ENCODE measurements around the gene DOCK6. TPM values are rescaled to one million over a fixed set of nuclear protein-coding genes. Genes with fewer than 3 reads are reported as not detected.
A peak's percentile ranks its signal among the peaks of the same experiment; 100 is the strongest.

Gene DOCK6
- total and polyA plus RNA-seq, 2 of the 13 experiments (the other 11 are each of a cell fraction or from before 2014, with no cell fraction given): 5.4 to 38.1 TPM

DNA sequence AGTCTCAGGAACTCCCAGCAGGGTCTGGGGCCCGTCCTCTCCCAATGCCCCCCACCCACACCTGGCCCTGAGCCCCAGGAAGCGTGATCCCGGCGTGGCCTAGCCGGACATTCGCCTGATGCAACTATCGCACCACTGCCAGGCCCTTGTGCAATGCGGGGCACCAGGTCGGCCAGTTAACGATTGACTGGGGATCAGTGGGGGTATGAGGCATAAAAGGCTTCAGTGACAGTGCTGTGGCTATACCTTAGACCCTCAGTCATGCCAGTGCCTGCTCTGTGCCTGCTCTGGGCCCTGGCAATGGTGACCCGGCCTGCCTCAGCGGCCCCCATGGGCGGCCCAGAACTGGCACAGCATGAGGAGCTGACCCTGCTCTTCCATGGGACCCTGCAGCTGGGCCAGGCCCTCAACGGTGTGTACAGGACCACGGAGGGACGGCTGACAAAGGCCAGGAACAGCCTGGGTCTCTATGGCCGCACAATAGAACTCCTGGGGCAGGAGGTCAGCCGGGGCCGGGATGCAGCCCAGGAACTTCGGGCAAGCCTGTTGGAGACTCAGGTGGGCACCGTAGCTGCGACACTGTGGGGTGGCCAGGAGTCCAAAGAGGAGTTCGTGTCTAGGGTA is 22.8 kb downstream of the DOCK6 start, which contains the start of gene ANGPTL8 (continued):
- TF ChIP-seq CEBPG (CRISPR knock-in tag; IDR thresholded peaks at IDR 0.05) (peak; percentile 100), RBAK (CRISPR knock-in tag; IDR thresholded peaks at IDR 0.05) (no peak), ZNF230 (CRISPR knock-in tag; IDR thresholded peaks at IDR 0.05) (peak; percentile 63), U2AF1 (optimal IDR thresholded peaks at IDR 0.05; ENCODE audit: low read depth, low read length) (no peak), ZNF614 (CRISPR knock-in tag; IDR thresholded peaks at IDR 0.05; ENCODE audit: borderline replicate concordance) (peak; percentile 96), ZNF484 (CRISPR knock-in tag; IDR thresholded peaks at IDR 0.05; ENCODE audit: borderline replicate concordance, low read depth) (peak; percentile 49; the same call in 1 of the 2 replicates), ZNF224 (CRISPR knock-in tag; IDR thresholded peaks at IDR 0.05) (0 out of 2 replicates have a peak, but pooled peaks have one; percentile 91), KMT2A (CRISPR knock-in tag; IDR thresholded peaks at IDR 0.05) (peak; percentile 36), ZNF589 (CRISPR knock-in tag; conservative IDR thresholded peaks at IDR 0.05) (peak; percentile 84), ZNF841 (CRISPR knock-in tag; IDR thresholded peaks at IDR 0.05; ENCODE audit: borderline replicate concordance) (peak; percentile 68; the same call in 1 of the 2 replicates), GABPA (IDR thresholded peaks at IDR 0.05; ENCODE audit: low read depth, low read length) (no peak), GABPA (CRISPR knock-in tag; IDR thresholded peaks at IDR 0.05; ENCODE audit: low read depth) (peak; percentile 62), HDAC6 (IDR thresholded peaks at IDR 0.05; ENCODE audit: low read depth, low read length) (no peak), TCF7 (IDR thresholded peaks at IDR 0.05; ENCODE audit: low read depth) (peak; percentile 53; the same call in 1 of the 2 replicates), ZNF451 (CRISPR knock-in tag; IDR thresholded peaks at IDR 0.05) (peak; percentile 91; the same call in 1 of the 2 replicates), ZNF143 (CRISPR knock-in tag; IDR thresholded peaks at IDR 0.05) (peak; percentile 60; the same call in 1 of the 2 replicates), RBFOX2 (IDR thresholded peaks at IDR 0.05; ENCODE audit: low read depth, low read length) (peak; percentile 99), ISX (CRISPR knock-in tag; conservative IDR thresholded peaks at IDR 0.05) (no peak), NPAS2 (CRISPR knock-in tag; IDR thresholded peaks at IDR 0.05; ENCODE audit: borderline replicate concordance) (no peak), ZNF138 (CRISPR knock-in tag; IDR thresholded peaks at IDR 0.05; ENCODE audit: low read depth) (0 out of 2 replicates have a peak, but pooled peaks have one; percentile 45), TMF1 (CRISPR knock-in tag; IDR thresholded peaks at IDR 0.05; ENCODE audit: low read depth) (no peak)
- TF ChIP-seq, protein P1, sequence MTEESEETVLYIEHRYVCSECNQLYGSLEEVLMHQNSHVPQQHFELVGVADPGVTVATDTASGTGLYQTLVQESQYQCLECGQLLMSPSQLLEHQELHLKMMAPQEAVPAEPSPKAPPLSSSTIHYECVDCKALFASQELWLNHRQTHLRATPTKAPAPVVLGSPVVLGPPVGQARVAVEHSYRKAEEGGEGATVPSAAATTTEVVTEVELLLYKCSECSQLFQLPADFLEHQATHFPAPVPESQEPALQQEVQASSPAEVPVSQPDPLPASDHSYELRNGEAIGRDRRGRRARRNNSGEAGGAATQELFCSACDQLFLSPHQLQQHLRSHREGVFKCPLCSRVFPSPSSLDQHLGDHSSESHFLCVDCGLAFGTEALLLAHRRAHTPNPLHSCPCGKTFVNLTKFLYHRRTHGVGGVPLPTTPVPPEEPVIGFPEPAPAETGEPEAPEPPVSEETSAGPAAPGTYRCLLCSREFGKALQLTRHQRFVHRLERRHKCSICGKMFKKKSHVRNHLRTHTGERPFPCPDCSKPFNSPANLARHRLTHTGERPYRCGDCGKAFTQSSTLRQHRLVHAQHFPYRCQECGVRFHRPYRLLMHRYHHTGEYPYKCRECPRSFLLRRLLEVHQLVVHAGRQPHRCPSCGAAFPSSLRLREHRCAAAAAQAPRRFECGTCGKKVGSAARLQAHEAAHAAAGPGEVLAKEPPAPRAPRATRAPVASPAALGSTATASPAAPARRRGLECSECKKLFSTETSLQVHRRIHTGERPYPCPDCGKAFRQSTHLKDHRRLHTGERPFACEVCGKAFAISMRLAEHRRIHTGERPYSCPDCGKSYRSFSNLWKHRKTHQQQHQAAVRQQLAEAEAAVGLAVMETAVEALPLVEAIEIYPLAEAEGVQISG (CRISPR knock-in tag; IDR thresholded peaks at IDR 0.05): peak; percentile 90
- TF ChIP-seq, protein P2, sequence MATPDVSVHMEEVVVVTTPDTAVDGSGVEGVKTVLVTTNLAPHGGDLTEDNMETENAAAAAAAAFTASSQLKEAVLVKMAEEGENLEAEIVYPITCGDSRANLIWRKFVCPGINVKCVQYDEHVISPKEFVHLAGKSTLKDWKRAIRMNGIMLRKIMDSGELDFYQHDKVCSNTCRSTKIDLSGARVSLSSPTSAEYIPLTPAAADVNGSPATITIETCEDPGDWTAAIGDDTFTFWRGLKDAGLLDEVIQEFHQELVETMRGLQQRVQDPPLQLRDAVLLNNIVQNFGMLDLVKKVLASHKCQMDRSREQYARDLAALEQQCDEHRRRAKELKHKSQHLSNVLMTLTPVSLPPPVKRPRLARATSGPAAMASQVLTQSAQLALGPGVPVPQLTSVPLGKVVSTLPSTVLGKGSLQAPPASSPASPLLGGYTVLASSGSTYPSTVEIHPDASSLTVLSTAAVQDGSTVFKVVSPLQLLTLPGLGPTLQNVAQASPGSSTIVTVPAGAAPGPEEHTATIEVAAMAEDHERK (CRISPR knock-in tag; IDR thresholded peaks at IDR 0.05; ENCODE audit: low read depth): no peak
- TF ChIP-seq, protein P3, sequence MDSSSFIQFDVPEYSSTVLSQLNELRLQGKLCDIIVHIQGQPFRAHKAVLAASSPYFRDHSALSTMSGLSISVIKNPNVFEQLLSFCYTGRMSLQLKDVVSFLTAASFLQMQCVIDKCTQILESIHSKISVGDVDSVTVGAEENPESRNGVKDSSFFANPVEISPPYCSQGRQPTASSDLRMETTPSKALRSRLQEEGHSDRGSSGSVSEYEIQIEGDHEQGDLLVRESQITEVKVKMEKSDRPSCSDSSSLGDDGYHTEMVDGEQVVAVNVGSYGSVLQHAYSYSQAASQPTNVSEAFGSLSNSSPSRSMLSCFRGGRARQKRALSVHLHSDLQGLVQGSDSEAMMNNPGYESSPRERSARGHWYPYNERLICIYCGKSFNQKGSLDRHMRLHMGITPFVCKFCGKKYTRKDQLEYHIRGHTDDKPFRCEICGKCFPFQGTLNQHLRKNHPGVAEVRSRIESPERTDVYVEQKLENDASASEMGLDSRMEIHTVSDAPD (CRISPR knock-in tag; IDR thresholded peaks at IDR 0.05): peak; percentile 93
- TF ChIP-seq, protein P4, sequence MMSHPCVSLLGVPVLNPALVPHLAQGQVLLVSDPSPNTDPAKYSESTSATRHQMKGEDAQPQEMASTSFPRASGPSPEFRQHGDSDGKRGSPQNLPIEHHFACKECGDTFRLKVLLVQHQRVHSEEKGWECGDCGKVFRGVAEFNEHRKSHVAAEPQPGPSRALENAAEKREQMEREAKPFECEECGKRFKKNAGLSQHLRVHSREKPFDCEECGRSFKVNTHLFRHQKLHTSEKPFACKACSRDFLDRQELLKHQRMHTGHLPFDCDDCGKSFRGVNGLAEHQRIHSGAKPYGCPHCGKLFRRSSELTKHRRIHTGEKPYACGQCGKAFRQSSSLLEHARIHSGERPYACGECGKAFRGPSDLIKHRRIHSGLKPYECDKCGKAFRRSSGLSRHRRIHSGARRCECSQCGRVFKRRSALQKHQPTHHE (CRISPR knock-in tag; IDR thresholded peaks at IDR 0.05; ENCODE audit: borderline replicate concordance): peak; percentile 87; the same call in 1 of the 2 replicates

Data from HepG2 (cell line).